ENCODE data around the gene TMCO4.

The TMCO4 gene

DNA sequence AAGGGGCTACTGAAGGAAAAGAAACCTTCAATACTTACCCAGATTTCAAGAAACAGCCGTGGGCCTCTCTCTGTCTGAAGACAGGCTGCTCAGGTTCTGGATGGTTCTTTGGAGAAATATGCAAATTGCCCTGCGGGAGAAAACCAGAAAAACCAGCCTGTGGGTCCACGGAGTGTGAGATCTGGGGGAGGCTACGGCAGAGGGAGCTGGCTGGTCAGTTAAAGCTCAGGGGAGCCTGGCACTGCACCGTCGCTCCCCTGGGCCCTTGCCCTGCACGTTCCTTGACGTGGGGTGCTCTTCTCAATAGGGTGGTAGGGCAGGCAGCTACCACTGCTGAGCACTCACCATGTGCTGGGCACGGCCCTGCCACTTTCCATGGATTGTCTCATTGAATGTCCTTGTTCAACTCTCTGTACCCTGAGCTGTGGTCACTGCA, 12.7 kb downstream of the TMCO4 start:
- Histone ChIP-seq H3K9me3 (no peaks in the 10 kb centered on the region), H3K36me3 (no peaks in the 10 kb centered on the region), H3K4me3 (ENCODE audit: low read depth, low read length) (no peak overlapping the region), H3K4me1 (no peaks in the 10 kb centered on the region), H3K27me3 (no peaks in the 10 kb centered on the region)
- TF ChIP-seq, protein P1, sequence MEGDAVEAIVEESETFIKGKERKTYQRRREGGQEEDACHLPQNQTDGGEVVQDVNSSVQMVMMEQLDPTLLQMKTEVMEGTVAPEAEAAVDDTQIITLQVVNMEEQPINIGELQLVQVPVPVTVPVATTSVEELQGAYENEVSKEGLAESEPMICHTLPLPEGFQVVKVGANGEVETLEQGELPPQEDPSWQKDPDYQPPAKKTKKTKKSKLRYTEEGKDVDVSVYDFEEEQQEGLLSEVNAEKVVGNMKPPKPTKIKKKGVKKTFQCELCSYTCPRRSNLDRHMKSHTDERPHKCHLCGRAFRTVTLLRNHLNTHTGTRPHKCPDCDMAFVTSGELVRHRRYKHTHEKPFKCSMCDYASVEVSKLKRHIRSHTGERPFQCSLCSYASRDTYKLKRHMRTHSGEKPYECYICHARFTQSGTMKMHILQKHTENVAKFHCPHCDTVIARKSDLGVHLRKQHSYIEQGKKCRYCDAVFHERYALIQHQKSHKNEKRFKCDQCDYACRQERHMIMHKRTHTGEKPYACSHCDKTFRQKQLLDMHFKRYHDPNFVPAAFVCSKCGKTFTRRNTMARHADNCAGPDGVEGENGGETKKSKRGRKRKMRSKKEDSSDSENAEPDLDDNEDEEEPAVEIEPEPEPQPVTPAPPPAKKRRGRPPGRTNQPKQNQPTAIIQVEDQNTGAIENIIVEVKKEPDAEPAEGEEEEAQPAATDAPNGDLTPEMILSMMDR (IDR thresholded peaks at IDR 0.05; ENCODE audit: low read depth, low read length): no peak
- no peak for DNase-seq

DNA sequence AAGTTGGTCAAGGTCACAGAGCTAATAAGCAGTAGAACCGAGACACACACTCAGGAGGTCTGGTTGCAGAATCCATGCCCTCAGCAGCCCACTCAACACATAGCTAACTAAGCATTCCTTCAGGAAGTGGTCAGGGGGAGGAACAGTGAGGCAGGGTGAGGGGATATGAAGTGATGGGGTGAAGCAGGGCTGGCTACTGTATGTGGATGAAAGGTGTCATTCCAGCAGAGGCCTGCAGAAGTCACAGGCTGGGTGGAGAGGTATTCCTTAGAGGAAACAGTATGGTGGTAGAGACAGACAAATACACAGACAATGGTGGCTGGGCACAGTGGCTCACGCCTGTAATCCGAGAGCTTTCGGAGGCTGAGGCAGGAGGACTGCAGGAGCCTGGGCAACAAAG, 14.1 kb downstream of the TMCO4 start:
- Histone ChIP-seq H3K4me3 (ENCODE audit: low read depth, low read length) (no peak overlapping the region), H3K4me1 (no peaks in the 10 kb centered on the region), H3K27me3 (no peaks in the 10 kb centered on the region), H3K9me3 (no peaks in the 10 kb centered on the region), H3K36me3 (no peaks in the 10 kb centered on the region)
- no peak for DNase-seq
- TF ChIP-seq, protein P1 (IDR thresholded peaks at IDR 0.05; ENCODE audit: low read depth, low read length): no peak

DNA sequence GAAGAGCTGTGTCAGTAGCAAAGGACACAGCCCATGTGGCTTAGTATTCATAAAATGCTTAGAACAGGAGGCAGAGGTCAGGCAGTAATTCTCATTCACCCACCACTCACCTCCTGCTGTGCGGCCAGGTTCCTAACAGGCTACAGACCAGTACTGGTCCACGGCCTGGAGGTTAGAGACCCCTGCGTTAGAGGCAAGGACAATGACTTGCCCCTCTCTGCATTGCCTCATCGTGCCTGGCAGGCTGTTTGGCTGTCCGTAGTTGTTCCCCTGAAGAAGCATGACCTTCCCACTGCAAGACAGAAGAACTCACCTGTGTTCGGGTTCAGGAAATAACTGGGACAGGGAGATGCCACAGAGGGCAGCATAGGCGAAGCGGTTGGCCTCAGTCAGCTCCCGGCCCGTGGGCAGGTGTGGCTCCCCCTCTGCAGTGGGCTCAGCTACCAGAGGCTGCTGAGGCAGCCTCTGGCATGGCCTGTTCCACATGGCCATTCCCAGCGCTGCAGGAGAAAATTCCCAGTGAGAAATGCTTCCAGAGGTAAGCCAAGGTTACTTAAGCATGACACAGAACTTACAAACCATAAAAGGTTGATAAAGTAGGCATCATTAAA, 19.3 kb downstream of the TMCO4 start:
- Histone ChIP-seq H3K4me3 (ENCODE audit: low read depth, low read length) (no peak overlapping the region), H3K36me3 (no peaks in the 10 kb centered on the region), H3K27me3 (no peaks in the 10 kb centered on the region), H3K9me3 (no peaks in the 10 kb centered on the region), H3K4me1 (no peaks in the 10 kb centered on the region)
- DNase-seq: no peak
- TF ChIP-seq, protein P1 (IDR thresholded peaks at IDR 0.05; ENCODE audit: low read depth, low read length): no peak

DNA sequence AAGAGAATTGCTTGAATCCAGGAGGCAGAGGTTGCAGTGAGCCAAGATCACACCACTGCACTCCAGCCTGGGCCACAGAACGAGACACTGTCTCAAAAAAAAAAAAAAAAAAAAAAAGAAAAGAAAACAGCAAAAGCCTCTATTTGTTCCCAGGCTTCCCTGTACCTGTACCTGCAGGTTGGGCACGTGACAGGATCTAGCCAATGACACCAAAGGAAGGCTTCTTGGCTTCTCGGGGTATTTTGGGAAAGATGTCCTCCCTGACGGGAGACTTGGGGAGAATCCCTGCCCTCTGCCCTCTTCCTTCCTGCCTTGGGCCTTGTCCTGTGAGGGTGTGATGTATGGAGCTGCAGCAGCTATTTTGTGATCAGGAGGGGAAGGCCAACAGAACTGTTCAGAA, 22.8 kb downstream of the TMCO4 start:
- Histone ChIP-seq H3K36me3 (no peaks in the 10 kb centered on the region), H3K4me3 (ENCODE audit: low read depth, low read length) (no peak overlapping the region), H3K27me3 (no peaks in the 10 kb centered on the region), H3K4me1 (no peaks in the 10 kb centered on the region), H3K9me3 (no peaks in the 10 kb centered on the region)
- TF ChIP-seq, protein P1 (IDR thresholded peaks at IDR 0.05; ENCODE audit: low read depth, low read length): no peak
- DNase-seq: no peak

DNA sequence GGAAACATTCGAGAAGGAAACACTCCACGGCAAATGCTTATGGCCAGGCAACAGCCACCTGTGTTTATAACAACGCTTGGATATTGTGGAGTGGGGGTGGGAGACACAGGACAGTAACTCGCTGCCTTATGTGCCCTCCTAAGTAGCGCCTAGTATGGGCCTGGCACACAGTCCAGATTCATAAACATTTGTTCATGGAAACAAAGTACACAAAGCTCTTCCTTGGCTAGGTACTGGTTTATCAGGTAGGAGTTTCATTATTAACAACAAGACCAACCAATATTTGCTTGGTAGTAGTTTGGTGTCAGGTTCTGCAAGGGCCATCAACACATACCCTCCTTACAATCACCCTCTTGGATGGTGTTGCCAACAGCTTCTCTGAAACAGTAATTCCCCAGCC, 23.4 kb downstream of the TMCO4 start:
- no peaks in the 10 kb centered on the region for H3K27me3 ChIP-seq
- no peaks in the 10 kb centered on the region for H3K36me3 ChIP-seq
- no peaks in the 10 kb centered on the region for H3K4me1 ChIP-seq
- DNase-seq: no peak
- H3K4me3 ChIP-seq (ENCODE audit: low read depth, low read length): no peak overlapping the region
- TF ChIP-seq, protein P1 (IDR thresholded peaks at IDR 0.05; ENCODE audit: low read depth, low read length): no peak
- H3K9me3 ChIP-seq: no peaks in the 10 kb centered on the region

DNA sequence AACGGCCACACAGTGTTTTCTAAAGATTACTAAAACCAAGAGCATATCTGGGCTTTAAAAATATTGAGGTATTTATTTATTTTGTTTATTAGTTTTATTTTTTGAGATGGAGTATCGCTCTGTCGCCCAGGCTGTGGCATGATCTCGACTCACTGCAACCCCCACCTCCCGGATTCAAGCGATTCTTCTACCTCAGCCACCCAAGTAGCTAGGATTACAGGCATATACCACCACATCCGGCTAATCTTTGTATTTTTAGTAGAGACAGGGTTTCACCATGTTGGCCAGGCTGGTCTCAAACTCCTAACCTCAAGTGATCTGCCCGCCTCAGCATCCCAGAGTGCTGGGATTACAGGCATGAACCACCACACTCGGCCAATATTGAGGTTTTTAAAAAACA, 23.9 kb downstream of the TMCO4 start:
- TF ChIP-seq, protein P1 (IDR thresholded peaks at IDR 0.05; ENCODE audit: low read depth, low read length): no peak
- Histone ChIP-seq H3K27me3 (no peaks in the 10 kb centered on the region), H3K4me3 (ENCODE audit: low read depth, low read length) (no peak overlapping the region), H3K36me3 (no peaks in the 10 kb centered on the region), H3K4me1 (no peaks in the 10 kb centered on the region), H3K9me3 (no peaks in the 10 kb centered on the region)
- DNase-seq: no peak

Measured in BE2C (cell line).